HG02943 (cell line): ENCODE results near the gene IYD.

ENCODE experiments used
- ATAC-seq: cut with Tn5 transposase; IDR thresholded peaks from one replicate; pipeline ENCODE4 v1.9.1; 2021; ENCODE audit warnings: mild to moderate bottlenecking, low read depth, moderate library complexity; ENCODE audit not compliant: unreplicated experiment

IYD gene, protein sequence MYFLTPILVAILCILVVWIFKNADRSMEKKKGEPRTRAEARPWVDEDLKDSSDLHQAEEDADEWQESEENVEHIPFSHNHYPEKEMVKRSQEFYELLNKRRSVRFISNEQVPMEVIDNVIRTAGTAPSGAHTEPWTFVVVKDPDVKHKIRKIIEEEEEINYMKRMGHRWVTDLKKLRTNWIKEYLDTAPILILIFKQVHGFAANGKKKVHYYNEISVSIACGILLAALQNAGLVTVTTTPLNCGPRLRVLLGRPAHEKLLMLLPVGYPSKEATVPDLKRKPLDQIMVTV

DNA sequence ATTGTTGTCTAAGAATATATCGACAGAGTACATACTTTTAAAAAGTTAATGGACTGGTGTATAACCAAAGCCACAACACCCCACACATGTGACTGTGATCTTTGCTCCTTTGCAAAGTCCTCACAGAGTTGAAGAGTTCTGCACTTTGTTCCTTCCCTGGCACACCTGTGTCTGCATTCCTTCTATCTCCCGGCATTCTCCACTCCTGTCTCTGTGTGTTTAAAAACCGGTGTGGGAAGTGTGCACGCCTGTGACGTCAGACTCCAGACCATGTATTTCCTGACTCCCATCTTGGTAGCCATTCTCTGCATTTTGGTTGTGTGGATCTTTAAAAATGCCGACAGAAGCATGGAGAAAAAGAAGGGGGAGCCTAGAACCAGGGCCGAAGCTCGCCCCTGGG lies at the start of gene IYD:
Gene IYD (plus strand): TSS at position 251 of the 400 bp plus-strand sequence. CDS start 20 bp downstream, at position 271.
- ATAC-seq = no peak

- ATAC-seq = no peak
Measured at GRCh38 chr6:150319924-150320323, 48.9 kb upstream of the IYD start.

- no peak for ATAC-seq
Measured at GRCh38 chr6:150320442-150320841, 48.4 kb upstream of the IYD start.

- ATAC-seq = no peak
Measured at GRCh38 chr6:150322466-150322871, 46.3 kb upstream of the IYD start.

GRCh38 chr6:150323205-150323604 lies 45.6 kb upstream of the IYD start:
- no peak for ATAC-seq

DNA sequence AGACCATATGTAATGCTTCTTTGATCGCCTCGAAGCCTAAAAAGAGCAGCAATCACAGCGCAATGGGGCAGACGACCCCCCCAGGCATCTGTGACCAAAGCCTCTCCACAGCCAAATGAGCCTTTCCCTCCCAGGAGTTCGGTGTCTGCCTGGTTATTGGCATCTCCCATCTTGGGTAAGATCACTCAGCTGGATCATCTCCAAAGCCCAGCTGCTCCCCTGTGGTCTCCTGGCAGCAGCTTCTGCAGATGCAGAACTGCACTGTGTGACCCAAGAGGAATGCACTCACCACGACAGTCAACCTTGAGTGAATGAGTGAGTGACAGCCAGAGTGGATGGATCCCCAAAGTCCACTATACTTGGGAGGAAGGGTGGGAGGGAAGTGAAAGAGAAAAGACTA lies 44.8 kb upstream of the IYD start:
- no peak for ATAC-seq

DNA sequence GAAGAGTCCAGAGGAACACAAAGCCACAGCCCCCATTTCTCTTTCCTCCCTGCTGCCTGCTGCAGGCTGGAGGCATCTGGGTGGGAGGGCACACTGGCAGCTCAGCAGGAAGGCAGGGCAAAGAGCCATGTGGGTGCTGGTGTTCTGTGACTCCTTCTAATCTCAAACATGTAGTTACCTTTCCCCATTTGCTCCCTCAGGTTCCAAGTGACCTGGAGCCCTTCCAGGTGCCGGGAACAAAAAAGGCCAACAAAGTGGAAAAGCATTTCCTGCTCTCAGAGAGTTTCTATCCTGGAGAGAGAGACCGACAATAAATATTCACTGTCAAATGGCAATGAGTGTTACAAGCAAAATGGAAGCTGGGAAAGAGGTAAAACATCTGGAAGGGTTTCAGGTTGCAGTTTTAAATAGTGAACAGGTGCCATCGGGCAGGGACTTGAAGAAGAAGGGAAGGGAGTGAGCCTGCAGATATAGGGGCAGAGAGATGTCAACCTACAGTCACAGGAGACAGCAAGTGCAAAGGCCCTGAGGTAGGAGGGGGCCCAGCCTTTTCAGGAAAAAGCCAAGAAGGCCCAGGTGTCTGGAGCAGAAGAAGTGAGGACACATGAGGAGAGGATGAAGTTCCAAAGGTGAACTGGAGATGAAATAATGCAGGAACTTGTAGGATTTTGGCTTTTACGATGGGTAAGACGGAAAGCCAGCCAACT lies 43.6 kb upstream of the IYD start:
- no peak for ATAC-seq

GRCh38 chr6:150327117-150327774 lies 41.6 kb upstream of the IYD start:
- no peak for ATAC-seq

DNA sequence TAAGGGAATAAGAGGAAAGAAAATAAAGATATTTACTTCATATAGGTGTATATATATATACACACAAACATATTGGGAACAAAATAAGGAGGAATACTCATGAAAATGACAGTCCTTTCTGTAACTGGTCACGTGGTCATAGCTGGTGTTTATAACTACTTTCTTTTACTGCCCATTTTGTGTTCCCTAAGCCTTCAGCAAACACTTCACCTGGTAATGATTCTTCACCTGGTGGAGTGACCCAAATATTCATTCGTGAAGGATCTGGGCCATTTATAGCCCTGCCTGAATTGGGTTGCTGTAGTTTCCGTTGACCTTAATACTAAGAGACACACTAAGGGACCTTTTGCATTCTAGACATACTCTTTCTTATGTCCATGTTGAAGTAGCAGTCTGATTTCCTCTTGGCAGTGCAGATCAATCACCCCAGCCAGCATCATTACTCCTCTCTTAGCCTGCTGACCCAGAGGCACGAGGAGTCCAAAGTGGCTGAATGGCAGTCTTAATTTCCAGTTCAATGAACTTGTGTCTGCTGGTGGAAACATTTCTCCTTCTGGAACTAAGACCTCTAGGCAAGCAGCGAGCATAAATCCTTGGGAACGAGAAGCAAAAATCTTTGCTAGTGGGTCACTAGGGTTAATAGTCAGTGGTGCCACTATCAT lies 39.9 kb upstream of the IYD start:
- no peak for ATAC-seq

DNA sequence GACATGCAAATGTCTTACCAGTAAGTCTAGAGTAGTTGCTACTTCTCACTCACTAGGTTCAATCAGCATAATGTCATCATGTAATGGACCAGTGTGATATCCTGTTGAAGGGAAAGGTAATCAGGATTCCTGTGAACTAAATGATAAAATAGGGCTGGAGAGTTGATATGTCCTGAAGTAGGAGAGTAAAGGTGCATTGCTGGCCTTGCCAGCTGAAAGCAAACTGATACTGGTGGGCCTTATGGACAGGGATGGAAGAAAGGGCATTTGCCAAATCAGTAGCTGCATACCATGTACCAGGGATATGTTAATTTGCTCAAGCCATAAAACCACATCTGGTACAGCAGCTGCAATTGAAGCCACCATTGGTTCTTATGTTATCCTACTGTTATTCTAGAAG lies 37.5 kb upstream of the IYD start:
- ATAC-seq = no peak

DNA sequence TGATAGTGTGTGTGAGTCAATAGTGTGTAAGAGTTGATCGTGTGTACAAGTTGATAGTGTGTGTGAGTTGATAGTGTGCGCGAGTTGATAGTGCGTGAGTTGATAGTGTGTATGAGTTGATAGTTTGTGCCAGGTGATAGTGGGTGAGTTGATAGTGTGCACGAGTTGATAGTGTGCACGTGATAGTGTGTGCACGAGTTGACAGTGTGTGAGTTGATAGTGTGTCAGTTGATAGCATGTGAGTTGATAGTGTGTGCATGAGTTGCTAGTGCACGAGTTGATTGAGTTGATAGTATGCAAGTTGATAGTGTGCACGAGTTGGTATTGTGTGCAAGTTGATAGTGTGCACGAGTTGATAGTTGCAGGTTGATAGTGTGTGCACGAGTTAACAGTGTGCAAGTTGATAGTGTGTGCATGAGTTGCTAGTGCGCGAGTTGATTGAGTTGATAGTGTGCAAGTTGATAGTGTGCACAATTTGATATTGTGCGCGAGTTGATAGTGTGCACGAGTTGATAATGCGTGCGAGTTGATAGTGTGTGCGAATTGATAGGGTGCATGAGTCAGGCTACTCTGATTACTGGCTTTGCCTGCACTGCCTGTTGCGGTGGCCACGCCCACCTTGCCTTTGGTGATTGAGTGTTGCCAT lies 35.8 kb upstream of the IYD start:
- ATAC-seq = no peak

- no peak for ATAC-seq
Measured at GRCh38 chr6:150333585-150333941, 35.2 kb upstream of the IYD start.

GRCh38 chr6:150334790-150335783 lies 33.7 kb upstream of the IYD start:
- ATAC-seq = no peak

DNA sequence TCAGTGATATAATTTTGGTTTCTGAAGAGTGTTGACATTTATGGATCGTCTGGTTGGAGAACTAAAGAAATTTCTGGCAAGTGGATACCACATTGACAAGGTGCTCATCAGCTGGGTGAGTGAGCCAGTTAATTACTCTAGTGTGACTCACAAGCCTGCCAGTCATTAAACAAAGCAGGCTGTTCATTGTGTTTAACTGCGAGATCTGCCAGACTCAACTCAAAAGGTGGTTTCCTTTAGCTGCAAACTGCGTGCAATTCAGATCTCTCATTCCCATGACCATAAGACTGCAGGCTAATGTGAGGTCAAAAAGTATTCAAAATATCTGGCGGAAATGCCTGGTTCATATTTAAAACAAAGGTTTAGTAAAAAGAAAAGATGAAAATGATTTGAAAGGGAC lies 32.5 kb upstream of the IYD start:
- ATAC-seq = no peak

GRCh38 chr6:150336708-150337107 lies 32.1 kb upstream of the IYD start:
- no peak for ATAC-seq

- ATAC-seq = no peak
Measured at GRCh38 chr6:150342126-150342525, 26.7 kb upstream of the IYD start.

DNA sequence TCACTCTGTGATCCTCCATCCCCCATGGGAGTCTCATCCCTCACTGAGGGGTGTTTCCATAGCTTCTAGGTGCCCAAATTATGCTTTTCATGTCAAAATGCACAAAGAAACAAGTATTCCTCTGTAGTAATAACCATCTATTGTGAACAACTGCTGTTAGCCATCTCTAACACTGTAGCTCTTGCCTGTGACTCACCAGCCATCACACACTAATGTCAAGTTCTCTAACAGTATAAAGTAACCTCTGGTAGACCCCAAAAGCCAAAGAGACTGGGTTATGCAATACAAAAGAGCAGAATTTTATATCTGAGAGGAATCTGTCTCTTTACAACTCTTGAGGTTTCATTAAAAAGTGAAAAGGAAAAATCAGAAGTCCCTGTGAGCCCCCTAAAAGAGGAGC lies 25.4 kb upstream of the IYD start:
- ATAC-seq = no peak

DNA sequence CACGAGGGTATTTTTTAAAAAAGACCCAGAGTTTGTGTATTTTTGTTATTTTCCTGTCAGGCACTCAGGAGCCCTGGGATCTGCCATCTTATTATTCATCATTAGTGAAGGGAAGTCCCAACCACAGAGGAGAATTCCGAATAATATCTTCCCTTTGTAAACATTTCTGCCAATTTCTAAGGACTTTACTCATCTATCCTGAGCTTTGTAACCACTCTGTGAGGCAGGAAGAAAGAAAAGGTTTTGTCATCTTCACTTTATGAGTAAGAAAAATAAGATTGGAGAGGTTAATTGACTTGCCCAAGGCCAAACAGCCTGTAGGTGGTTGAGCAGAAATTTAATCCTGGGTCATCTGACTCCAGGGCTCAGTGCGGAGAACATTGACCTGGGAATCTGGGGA lies 23.0 kb upstream of the IYD start:
- no peak for ATAC-seq

DNA sequence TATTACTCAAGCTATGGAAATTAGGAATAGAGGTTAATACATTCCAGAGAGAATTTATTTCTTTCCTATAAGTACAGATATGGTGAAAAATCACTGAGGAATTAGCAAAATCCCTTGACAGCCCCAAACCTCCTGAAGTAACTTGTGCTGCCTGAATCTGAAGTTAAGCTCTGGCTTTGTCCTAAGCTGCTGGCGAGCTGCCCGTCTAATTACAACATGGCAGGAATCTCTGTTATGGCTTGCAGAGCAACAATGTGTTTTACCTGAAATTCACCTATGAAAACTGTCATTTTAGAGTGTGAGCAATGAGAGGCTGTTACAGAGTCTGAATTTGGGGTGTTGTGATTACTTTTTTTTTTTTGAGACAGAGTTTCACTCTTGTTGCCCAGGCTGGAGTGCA lies 22.5 kb upstream of the IYD start:
- ATAC-seq = no peak

- ATAC-seq = no peak
Measured at GRCh38 chr6:150347845-150348244, 21.0 kb upstream of the IYD start.
